Lower leg skin (tissue), 3 donors: ENCODE data around the gene SCFD2.

Experiments used
- POLR2A ChIP-seq, 2 donors: fragments of 450-650 bp; IDR thresholded peaks; one replicate each; pipeline ENCODE4 v1.6.1; 2016 to 2017; ENCODE audit warnings: antibody characterized with exemption in 2 of 2, mild to moderate bottlenecking in 1 of 2, moderate library complexity in 1 of 2
- TF ChIP-seq, protein P1 (sequence below), 3 donors: fragments of 450-650 bp; IDR thresholded peaks; one replicate each; pipeline ENCODE4 v1.5.1; 2016; ENCODE audit warnings: antibody characterized with exemption in 3 of 3, mild to moderate bottlenecking in 3 of 3, moderate library complexity in 2 of 3

DNA sequence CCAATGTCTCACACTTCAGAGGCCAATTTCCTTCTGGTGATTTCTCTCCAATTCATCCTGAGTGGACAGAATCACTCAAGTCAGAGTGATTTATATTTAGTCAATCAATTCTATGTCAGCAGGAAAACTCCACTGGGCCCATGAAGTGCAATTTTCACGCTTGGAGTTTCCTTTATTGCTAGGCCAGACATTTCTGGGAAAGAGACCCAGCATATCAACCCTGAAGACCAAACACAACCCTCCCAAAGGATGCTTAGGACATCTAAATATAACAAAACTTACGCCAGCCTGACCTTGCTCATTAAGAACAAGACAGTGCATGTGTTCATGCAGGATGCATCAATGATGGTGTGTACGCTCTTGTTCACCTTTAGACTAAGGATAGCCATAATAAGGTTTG is 347.4 kb downstream of the SCFD2 start:
- TF ChIP-seq, protein P1, sequence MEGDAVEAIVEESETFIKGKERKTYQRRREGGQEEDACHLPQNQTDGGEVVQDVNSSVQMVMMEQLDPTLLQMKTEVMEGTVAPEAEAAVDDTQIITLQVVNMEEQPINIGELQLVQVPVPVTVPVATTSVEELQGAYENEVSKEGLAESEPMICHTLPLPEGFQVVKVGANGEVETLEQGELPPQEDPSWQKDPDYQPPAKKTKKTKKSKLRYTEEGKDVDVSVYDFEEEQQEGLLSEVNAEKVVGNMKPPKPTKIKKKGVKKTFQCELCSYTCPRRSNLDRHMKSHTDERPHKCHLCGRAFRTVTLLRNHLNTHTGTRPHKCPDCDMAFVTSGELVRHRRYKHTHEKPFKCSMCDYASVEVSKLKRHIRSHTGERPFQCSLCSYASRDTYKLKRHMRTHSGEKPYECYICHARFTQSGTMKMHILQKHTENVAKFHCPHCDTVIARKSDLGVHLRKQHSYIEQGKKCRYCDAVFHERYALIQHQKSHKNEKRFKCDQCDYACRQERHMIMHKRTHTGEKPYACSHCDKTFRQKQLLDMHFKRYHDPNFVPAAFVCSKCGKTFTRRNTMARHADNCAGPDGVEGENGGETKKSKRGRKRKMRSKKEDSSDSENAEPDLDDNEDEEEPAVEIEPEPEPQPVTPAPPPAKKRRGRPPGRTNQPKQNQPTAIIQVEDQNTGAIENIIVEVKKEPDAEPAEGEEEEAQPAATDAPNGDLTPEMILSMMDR (IDR thresholded peaks at IDR 0.05) = no peak
- no peak for TF ChIP-seq POLR2A (IDR thresholded peaks at IDR 0.05)
